ENCODE data around the gene ZNF595.

GRCh38 chr4:124275-125081, 71.4 kb downstream of the ZNF595 start, which contains the start of gene ZNF718:
- TF ChIP-seq MYBL2 (CRISPR knock-in tag; IDR thresholded peaks at IDR 0.05), result peak; percentile 76
- TF ChIP-seq MAX (CRISPR knock-in tag; IDR thresholded peaks at IDR 0.05), result peak; percentile 72
- peak; percentile 55; the same call in 1 of the 2 replicates for TF ChIP-seq FOXP4 (CRISPR knock-in tag; IDR thresholded peaks at IDR 0.05)
- no peak for TF ChIP-seq ZSCAN18 (CRISPR knock-in tag; IDR thresholded peaks at IDR 0.05)
- TF ChIP-seq NR3C1 (CRISPR knock-in tag; conservative IDR thresholded peaks at IDR 0.05; ENCODE audit: low read depth), result 0 out of 2 replicates have a peak, but pooled peaks have one; percentile 35
- no peak for TF ChIP-seq NR2C2 (CRISPR knock-in tag; IDR thresholded peaks at IDR 0.05)
- TF ChIP-seq CTCF (IDR thresholded peaks at IDR 0.05), result no peak
- no peak for TF ChIP-seq ZNF532 (CRISPR knock-in tag; IDR thresholded peaks at IDR 0.05; ENCODE audit: borderline replicate concordance)
- TF ChIP-seq E2F1 (CRISPR knock-in tag; IDR thresholded peaks at IDR 0.05), result no peak
- TF ChIP-seq PRRX2 (CRISPR knock-in tag; IDR thresholded peaks at IDR 0.05), result no peak
- TF ChIP-seq ZNF416 (CRISPR knock-in tag; IDR thresholded peaks at IDR 0.05), result no peak
- TF ChIP-seq KAT7 (CRISPR knock-in tag; IDR thresholded peaks at IDR 0.05; ENCODE audit: borderline replicate concordance), result no peak
